GM23248 (cell line): Measurements from ENCODE around the gene GNPTG. TPM values are rescaled to one million over a fixed set of nuclear protein-coding genes. Genes with fewer than 3 reads are reported as not detected.

ENCODE experiments used
- DNase-seq: peaks from one replicate; pipeline ENCODE4 v3.0.0-alpha.2; 2015
- H2AFZ ChIP-seq: fragments of 200-600 bp; sonication (generic); 2 replicates; pipeline ENCODE4 v1.6.1; 2016; ENCODE audit warnings: antibody characterized with exemption
- H3F3A ChIP-seq: fragments of 200-600 bp; sonication (generic); 2 replicates; pipeline ENCODE4 v1.6.1; 2016; ENCODE audit warnings: mild to moderate bottlenecking, antibody characterized with exemption, mixed run types; ENCODE audit not compliant: insufficient read depth
- H3K27ac ChIP-seq: fragments of 200-600 bp; sonication (generic); 2 replicates; pipeline ENCODE4 v1.5.1; 2016; ENCODE audit warnings: mild to moderate bottlenecking
- H3K27me3 ChIP-seq: fragments of 200-600 bp; sonication (generic); replicated peaks from 2 replicates; pipeline ENCODE4 v1.6.1; 2016; ENCODE audit warnings: mild to moderate bottlenecking; ENCODE audit not compliant: insufficient read depth
- H3K36me3 ChIP-seq: fragments of 200-600 bp; sonication (generic); 2 replicates; pipeline ENCODE4 v1.6.1; 2016; ENCODE audit warnings: low read depth, mild to moderate bottlenecking
- H3K4me1 ChIP-seq: fragments of 200-600 bp; sonication (generic); 2 replicates; pipeline ENCODE4 v1.6.1; 2016; ENCODE audit warnings: mild to moderate bottlenecking; ENCODE audit not compliant: insufficient read depth
- H3K4me2 ChIP-seq: fragments of 200-600 bp; sonication (generic); one replicate; pipeline ENCODE4 v1.6.1; 2016; ENCODE audit warnings: mild to moderate bottlenecking; ENCODE audit not compliant: unreplicated experiment
- H3K4me3 ChIP-seq: fragments of 200-600 bp; sonication (generic); 2 replicates; pipeline ENCODE4 v1.5.1; 2016; ENCODE audit warnings: mild to moderate bottlenecking
- H3K79me2 ChIP-seq: fragments of 200-600 bp; sonication (generic); 2 replicates; pipeline ENCODE4 v1.6.1; 2016; ENCODE audit warnings: mild to moderate bottlenecking; ENCODE audit not compliant: insufficient read depth
- H3K9ac ChIP-seq: fragments of 200-600 bp; sonication (generic); 2 replicates; pipeline ENCODE4 v1.6.1; 2016; ENCODE audit warnings: mild to moderate bottlenecking
- H3K9me2 ChIP-seq: fragments of 200-600 bp; sonication (generic); 2 replicates; pipeline ENCODE4 v1.6.1; 2016; ENCODE audit warnings: mixed run types, mild to moderate bottlenecking, moderate library complexity; ENCODE audit not compliant: insufficient read depth
- H3K9me3 ChIP-seq: fragments of 200-600 bp; sonication (generic); one replicate; pipeline ENCODE4 v1.6.1; 2017; ENCODE audit warnings: low read depth
- H4K20me1 ChIP-seq: fragments of 200-600 bp; sonication (generic); 2 replicates; pipeline ENCODE4 v1.6.0; 2016; ENCODE audit not compliant: insufficient read depth
- EZH2 ChIP-seq: fragments of 200-600 bp; sonication (generic); IDR thresholded peaks from 2 replicates; pipeline ENCODE4 v1.6.1; 2018; ENCODE audit warnings: antibody characterized with exemption, mild to moderate bottlenecking; ENCODE audit not compliant: insufficient read depth, poor library complexity, severe bottlenecking
- EZH2phosphoT487 ChIP-seq: fragments of 200-600 bp; sonication (generic); IDR thresholded peaks from 2 replicates; pipeline ENCODE4 v1.6.1; 2018; ENCODE audit warnings: antibody characterized with exemption, moderate library complexity, mild to moderate bottlenecking, low read depth; ENCODE audit not compliant: insufficient read depth
- WGBS, 2 experiments: methylation state at CpG; one replicate each; pipeline ENCODE4 v1.1.6; 2015 to 2017; ENCODE audit warnings: low lambda C conversion rate in 2 of 2, low coverage in 1 of 2; ENCODE audit errors: missing lambda C conversion rate in 2 of 2; 5-methylcytosine and 5-hydroxymethylcytosine counted together
- in situ Hi-C: fragments of 300-500 bp; cut with MboI; formaldehyde crosslinking; loops from 2 replicates; pipeline ENCODE4 v1.15.0; 2020
- polyA plus RNA-seq: library from polyadenylated mRNA; unstranded; fragments of >200 nt; fragmentation: Nextera tagmentation; extraction: Ambion mirVana; gene quantifications from 2 replicates; pipeline ENCODE4 v1.2.1, GENCODE V29; 2016
- total RNA-seq: library from RNA; depleted of rRNA; stranded (reverse); fragments of >200 nt; shearing (Covaris generic); gene quantifications from 2 replicates; pipeline ENCODE4 v1.2.3, GENCODE V29; 2014

Gene GNPTG
- total and polyA plus RNA-seq, 2 experiments from 2014 or later = 85.8 to 99.9 TPM

GRCh38 chr16:1314399-1315068 lies 37.2 kb upstream of the GNPTG start:
- H3K27ac ChIP-seq = no peak overlapping the region
- 91 to 93% methylated on average over 26 to 28 of the region's 28 CpGs for WGBS, 2 experiments
- no peaks in the 10 kb centered on the region for H3K9me2 ChIP-seq
- no peak for DNase-seq
- no peak for TF ChIP-seq EZH2
- TF ChIP-seq EZH2phosphoT487 = no peak
- peaks cover 96% of the 10 kb centered on the region for H3K79me2 ChIP-seq
- no peaks in the 10 kb centered on the region for H3K9me3 ChIP-seq
- no peak overlapping the region for H3K4me2 ChIP-seq
- H3K9ac ChIP-seq = no peak overlapping the region
- in situ Hi-C loops = no loop called here
- peaks cover 12% of the 10 kb centered on the region; the same call in 1 of the 2 replicates for H3F3A ChIP-seq
- no peaks in the 10 kb centered on the region for H3K27me3 ChIP-seq
- H2AFZ ChIP-seq = no peak overlapping the region
- H3K4me3 ChIP-seq = no peak overlapping the region
- peaks cover 16% of the 10 kb centered on the region for H3K4me1 ChIP-seq
- H3K36me3 ChIP-seq = peaks cover 23% of the 10 kb centered on the region
- peaks cover 21% of the 10 kb centered on the region for H4K20me1 ChIP-seq

- Histone ChIP-seq H3K9me3 (no peaks in the 10 kb centered on the region), H4K20me1 (peaks cover 18% of the 10 kb centered on the region), H3K4me1 (peaks cover 16% of the 10 kb centered on the region), H3K9ac (no peak overlapping the region), H3F3A (peaks cover 8% of the 10 kb centered on the region; the same call in 1 of the 2 replicates), H3K9me2 (no peaks in the 10 kb centered on the region), H3K4me2 (no peak overlapping the region), H3K27me3 (no peaks in the 10 kb centered on the region), H3K4me3 (no peak overlapping the region), H3K27ac (no peak overlapping the region), H2AFZ (no peak overlapping the region), H3K79me2 (peaks cover 99% of the 10 kb centered on the region), H3K36me3 (peaks cover 23% of the 10 kb centered on the region)
- no peak for DNase-seq
- WGBS, 2 experiments = 81 to 82% methylated on average over 37 to 46 of the region's 46 CpGs
- no peak for TF ChIP-seq EZH2phosphoT487
- no peak for TF ChIP-seq EZH2
- in situ Hi-C loops = no loop called here
Observed at GRCh38 chr16:1315081-1316032, 36.4 kb upstream of the GNPTG start.

- Histone ChIP-seq H3K79me2 (peaks cover 94% of the 10 kb centered on the region), H3K9ac (no peak overlapping the region), H3F3A (peaks cover 3% of the 10 kb centered on the region; the same call in 1 of the 2 replicates), H3K36me3 (peaks cover 23% of the 10 kb centered on the region), H3K27me3 (no peaks in the 10 kb centered on the region), H3K4me3 (no peak overlapping the region), H3K4me2 (no peak overlapping the region), H4K20me1 (peaks cover 14% of the 10 kb centered on the region), H2AFZ (no peak overlapping the region), H3K9me2 (no peaks in the 10 kb centered on the region), H3K4me1 (peaks cover 16% of the 10 kb centered on the region), H3K27ac (no peak overlapping the region), H3K9me3 (no peaks in the 10 kb centered on the region)
- in situ Hi-C loops = no loop called here
- WGBS, 2 experiments = 94 to 95% methylated on average over 14 of the region's 14 CpGs
- TF ChIP-seq EZH2 = no peak
- TF ChIP-seq EZH2phosphoT487 = no peak
- DNase-seq = no peak
Observed at GRCh38 chr16:1316033-1316405, 35.7 kb upstream of the GNPTG start.

- peaks cover under 1% of the 10 kb centered on the region; the same call in 1 of the 2 replicates for H3K4me1 ChIP-seq
- TF ChIP-seq EZH2 (no peak), EZH2phosphoT487 (no peak)
- H4K20me1 ChIP-seq = peaks cover 2% of the 10 kb centered on the region; the same call in 1 of the 2 replicates
- H3F3A ChIP-seq = no peaks in the 10 kb centered on the region
- H3K9me3 ChIP-seq = no peaks in the 10 kb centered on the region
- 86 to 90% methylated on average over 32 of the region's 32 CpGs for WGBS, 2 experiments
- no peak overlapping the region for H3K27ac ChIP-seq
- H3K9ac ChIP-seq = no peak overlapping the region
- in situ Hi-C loops = no loop called here
- no peak overlapping the region for H3K4me3 ChIP-seq
- no peak for DNase-seq
- no peak overlapping the region for H2AFZ ChIP-seq
- no peaks in the 10 kb centered on the region for H3K27me3 ChIP-seq
- peaks cover 77% of the 10 kb centered on the region for H3K79me2 ChIP-seq
- peaks cover 23% of the 10 kb centered on the region for H3K36me3 ChIP-seq
- no peaks in the 10 kb centered on the region for H3K9me2 ChIP-seq
- H3K4me2 ChIP-seq = no peak overlapping the region
Observed at GRCh38 chr16:1317479-1318267, 34.1 kb upstream of the GNPTG start.
